ENCODE results near the gene CCDC12. TPM values are rescaled to one million over a fixed set of nuclear protein-coding genes. Genes with fewer than 3 reads are reported as not detected.

The CCDC12 gene
- total and polyA plus RNA-seq, 9 of the 15 experiments (the other 6 are each of a cell fraction or from before 2014, with no cell fraction given), result 8.9 to 201 (median 86.9) TPM

DNA sequence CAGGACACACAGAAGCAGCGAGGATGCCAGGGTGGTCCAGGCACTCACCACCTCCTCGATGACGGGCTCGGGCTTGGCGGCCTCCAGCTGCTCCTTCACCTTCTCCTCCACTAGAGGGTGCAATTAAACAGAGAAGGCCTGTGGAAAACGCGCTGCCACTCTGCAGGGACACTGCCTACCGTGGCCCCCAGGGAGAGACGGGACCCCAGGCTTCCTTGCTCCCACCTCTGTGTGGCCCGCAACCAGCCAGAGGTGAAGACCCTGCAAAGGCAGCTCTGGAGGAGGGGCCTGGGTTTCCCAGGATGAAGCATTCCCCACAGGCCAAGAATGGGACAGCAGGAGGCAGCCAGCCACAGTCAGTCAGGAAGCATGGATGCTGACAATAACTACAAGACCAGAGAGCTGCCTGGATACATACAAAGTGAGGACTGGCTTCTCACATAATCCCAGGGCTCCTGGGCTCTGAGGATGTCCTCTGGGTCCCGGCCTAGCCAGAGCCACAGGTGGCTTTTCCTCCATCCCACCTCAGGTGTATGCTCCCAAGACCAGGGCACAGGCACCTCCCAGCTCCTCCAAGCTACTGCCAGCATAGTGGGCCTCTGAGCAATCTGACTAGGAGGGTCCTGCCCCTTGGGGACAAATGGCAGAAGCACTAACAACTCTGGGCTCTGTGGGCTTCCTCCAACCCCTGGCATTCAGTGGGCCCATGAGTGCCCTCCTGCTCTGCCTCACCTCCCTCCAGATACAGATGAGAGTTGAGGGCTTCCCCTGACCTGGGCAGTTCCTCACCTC, 52.8 kb downstream of the CCDC12 start (continued):
- TF ChIP-seq ZFP91 (CRISPR knock-in tag; IDR thresholded peaks at IDR 0.05) (no peak), JUND (IDR thresholded peaks at IDR 0.05; ENCODE audit: borderline replicate concordance, low read depth, low read length) (no peak), JUND (tag; IDR thresholded peaks at IDR 0.05; ENCODE audit: borderline replicate concordance, low read depth, low read length) (no peak), KLF1 (tag; IDR thresholded peaks at IDR 0.05) (no peak), ZNF740 (CRISPR knock-in tag; IDR thresholded peaks at IDR 0.05) (0 out of 2 replicates have a peak, but pooled peaks have one; percentile 57), ZNF740 (tag; IDR thresholded peaks at IDR 0.05) (no peak), GABPB2 (CRISPR knock-in tag; conservative IDR thresholded peaks at IDR 0.05) (no peak), L3MBTL2 (IDR thresholded peaks at IDR 0.05) (no peak), XRCC4 (IDR thresholded peaks at IDR 0.05; ENCODE audit: extremely low read depth, insufficient read depth, insufficient read length) (no peak), NR0B1 (IDR thresholded peaks at IDR 0.05; ENCODE audit: partially characterized antibody) (no peak), FOS (IDR thresholded peaks at IDR 0.05; ENCODE audit: extremely low read depth, insufficient read length) (no peak), NELFE (IDR thresholded peaks at IDR 0.05; ENCODE audit: insufficient read depth, insufficient read length) (no peak), TRIM28 (IDR thresholded peaks at IDR 0.05) (no peak), BMI1 (IDR thresholded peaks at IDR 0.05; ENCODE audit: low read length) (no peak), ZNF75A (CRISPR knock-in tag; IDR thresholded peaks at IDR 0.05) (no peak), ZFP30 (CRISPR knock-in tag; IDR thresholded peaks at IDR 0.05; ENCODE audit: borderline replicate concordance) (no peak), MYNN (IDR thresholded peaks at IDR 0.05) (no peak), MYNN (CRISPR knock-in tag; IDR thresholded peaks at IDR 0.05) (no peak), HOXB6 (CRISPR knock-in tag; IDR thresholded peaks at IDR 0.05; ENCODE audit: borderline replicate concordance) (no peak)
- TF ChIP-seq, protein P1, sequence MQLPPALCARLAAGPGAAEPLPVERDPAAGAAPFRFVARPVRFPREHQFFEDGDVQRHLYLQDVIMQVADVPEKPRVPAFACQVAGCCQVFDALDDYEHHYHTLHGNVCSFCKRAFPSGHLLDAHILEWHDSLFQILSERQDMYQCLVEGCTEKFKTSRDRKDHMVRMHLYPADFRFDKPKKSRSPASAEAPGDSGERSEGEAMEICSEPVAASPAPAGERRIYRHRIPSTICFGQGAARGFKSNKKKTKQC (CRISPR knock-in tag; IDR thresholded peaks at IDR 0.05), result no peak
- TF ChIP-seq, protein P2, sequence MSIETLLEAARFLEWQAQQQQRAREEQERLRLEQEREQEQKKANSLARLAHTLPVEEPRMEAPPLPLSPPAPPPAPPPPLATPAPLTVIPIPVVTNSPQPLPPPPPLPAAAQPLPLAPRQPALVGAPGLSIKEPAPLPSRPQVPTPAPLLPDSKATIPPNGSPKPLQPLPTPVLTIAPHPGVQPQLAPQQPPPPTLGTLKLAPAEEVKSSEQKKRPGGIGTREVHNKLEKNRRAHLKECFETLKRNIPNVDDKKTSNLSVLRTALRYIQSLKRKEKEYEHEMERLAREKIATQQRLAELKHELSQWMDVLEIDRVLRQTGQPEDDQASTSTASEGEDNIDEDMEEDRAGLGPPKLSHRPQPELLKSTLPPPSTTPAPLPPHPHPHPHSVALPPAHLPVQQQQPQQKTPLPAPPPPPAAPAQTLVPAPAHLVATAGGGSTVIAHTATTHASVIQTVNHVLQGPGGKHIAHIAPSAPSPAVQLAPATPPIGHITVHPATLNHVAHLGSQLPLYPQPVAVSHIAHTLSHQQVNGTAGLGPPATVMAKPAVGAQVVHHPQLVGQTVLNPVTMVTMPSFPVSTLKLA (conservative IDR thresholded peaks at IDR 0.05), result no peak
- TF ChIP-seq, protein P3, sequence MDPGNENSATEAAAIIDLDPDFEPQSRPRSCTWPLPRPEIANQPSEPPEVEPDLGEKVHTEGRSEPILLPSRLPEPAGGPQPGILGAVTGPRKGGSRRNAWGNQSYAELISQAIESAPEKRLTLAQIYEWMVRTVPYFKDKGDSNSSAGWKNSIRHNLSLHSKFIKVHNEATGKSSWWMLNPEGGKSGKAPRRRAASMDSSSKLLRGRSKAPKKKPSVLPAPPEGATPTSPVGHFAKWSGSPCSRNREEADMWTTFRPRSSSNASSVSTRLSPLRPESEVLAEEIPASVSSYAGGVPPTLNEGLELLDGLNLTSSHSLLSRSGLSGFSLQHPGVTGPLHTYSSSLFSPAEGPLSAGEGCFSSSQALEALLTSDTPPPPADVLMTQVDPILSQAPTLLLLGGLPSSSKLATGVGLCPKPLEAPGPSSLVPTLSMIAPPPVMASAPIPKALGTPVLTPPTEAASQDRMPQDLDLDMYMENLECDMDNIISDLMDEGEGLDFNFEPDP (CRISPR knock-in tag; IDR thresholded peaks at IDR 0.05), result no peak
